ENCODE data around the gene PFN3.

DNA sequence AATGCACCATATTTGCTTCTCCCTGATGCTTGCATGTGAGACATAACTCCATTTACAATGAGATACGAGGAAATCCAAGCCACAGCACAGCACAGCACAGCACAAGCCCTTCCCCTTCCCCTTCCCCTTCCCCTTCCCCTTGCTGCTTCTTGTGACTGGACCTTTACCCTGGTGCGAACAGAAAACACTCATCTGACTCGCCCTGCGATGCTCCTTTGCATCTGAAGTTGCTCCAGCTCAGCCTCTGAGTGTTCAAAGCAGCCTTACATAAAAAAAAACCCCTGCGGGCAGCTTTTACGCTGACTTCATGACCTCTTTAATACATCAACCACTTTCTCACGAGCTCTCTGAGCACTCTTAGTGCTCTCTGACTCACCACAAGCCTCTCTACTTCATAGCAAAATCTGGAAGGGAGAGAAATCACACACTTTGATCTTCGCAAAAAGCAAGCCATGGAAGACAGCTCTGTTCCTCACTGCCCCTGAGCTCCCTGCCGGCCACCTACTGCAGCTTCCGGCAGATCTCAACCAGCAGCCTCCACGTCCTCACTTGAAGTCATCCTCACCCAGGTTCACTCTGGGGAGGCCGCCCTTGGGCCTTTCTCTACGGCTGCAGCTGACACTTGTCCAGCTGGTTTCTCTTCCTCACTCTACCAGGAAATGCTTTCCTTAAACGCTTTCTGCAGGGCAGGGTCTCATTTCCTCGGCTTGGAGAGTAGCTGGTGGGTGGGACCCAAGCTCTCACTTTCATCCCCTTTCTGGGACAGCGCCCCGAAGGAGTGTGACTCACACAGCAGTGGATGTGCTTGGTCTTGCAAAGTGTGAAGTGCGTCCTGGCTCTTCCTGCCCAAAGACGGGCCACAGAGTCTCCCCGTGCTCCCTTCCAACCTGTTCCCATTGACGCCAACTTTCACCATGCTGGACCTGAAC, 11.0 kb downstream of the PFN3 start:
- TF ChIP-seq, protein P1, sequence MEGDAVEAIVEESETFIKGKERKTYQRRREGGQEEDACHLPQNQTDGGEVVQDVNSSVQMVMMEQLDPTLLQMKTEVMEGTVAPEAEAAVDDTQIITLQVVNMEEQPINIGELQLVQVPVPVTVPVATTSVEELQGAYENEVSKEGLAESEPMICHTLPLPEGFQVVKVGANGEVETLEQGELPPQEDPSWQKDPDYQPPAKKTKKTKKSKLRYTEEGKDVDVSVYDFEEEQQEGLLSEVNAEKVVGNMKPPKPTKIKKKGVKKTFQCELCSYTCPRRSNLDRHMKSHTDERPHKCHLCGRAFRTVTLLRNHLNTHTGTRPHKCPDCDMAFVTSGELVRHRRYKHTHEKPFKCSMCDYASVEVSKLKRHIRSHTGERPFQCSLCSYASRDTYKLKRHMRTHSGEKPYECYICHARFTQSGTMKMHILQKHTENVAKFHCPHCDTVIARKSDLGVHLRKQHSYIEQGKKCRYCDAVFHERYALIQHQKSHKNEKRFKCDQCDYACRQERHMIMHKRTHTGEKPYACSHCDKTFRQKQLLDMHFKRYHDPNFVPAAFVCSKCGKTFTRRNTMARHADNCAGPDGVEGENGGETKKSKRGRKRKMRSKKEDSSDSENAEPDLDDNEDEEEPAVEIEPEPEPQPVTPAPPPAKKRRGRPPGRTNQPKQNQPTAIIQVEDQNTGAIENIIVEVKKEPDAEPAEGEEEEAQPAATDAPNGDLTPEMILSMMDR (optimal IDR thresholded peaks at IDR 0.05 in 1 of 3, IDR thresholded peaks at IDR 0.05 in 1 of 3, conservative IDR thresholded peaks at IDR 0.05 in 1 of 3; ENCODE audit: extremely low read depth in 1 of 3, insufficient read depth in 2 of 3, low read length in 3 of 3) = no peak
- TF ChIP-seq EZH2 (IDR thresholded peaks at IDR 0.05; ENCODE audit: low read length) = no peak

Data from keratinocyte (primary cell).